Epithelial cell of prostate (primary cell): Measurements from ENCODE around the gene PCDHA8.
"Not testable (repeated sequence)": the region's sequence is repeated elsewhere in the genome, so short reads cannot be mapped to it uniquely, and the experiment has no call there.

Source experiments
- DNase-seq: peaks from one replicate; pipeline ENCODE4 v3.0.0-alpha.2; 2011; ENCODE audit warnings: low read depth, low spot score
- H3K27ac ChIP-seq: fragments of 450-650 bp; 2 replicates; pipeline ENCODE4 v1.5.1; 2017; ENCODE audit warnings: mild to moderate bottlenecking

Gene PCDHA8

GRCh38 chr5:140840978-140841962, at the start of gene PCDHA8:
PCDHA8 (plus strand) TSS chr5:140841187; CDS start chr5:140841322, 135 bp downstream.
- DNase-seq: no peak
- no peak within 1 kb of the TSS for H3K27ac ChIP-seq

- DNase-seq: no peak
- no peak within 1 kb of the TSS for H3K27ac ChIP-seq
These were observed 46.3 kb upstream of the PCDHA8 start, which contains the start of gene PCDHA2 for GRCh38 chr5:140794595-140795258. PCDHA2 (plus strand) TSS chr5:140794852.

- DNase-seq: no peak
- no peak overlapping the region for H3K27ac ChIP-seq
These were observed 45.7 kb upstream of the PCDHA8 start for GRCh38 chr5:140795259-140795641.

- not testable (repeated sequence) for DNase-seq, H3K27ac ChIP-seq
These were observed 44.8 kb upstream of the PCDHA8 start for GRCh38 chr5:140796072-140796717.

- no peak for DNase-seq
- H3K27ac ChIP-seq: no peak overlapping the region
These were observed 44.3 kb upstream of the PCDHA8 start for GRCh38 chr5:140796718-140797095.

GRCh38 chr5:140800816-140801493, 40.0 kb upstream of the PCDHA8 start, which contains the start of gene PCDHA3:
PCDHA3 (plus strand) TSS chr5:140801057.
- DNase-seq: no peak
- no peak within 1 kb of the TSS for H3K27ac ChIP-seq

GRCh38 chr5:140801494-140801841, 39.5 kb upstream of the PCDHA8 start:
- no peak overlapping the region for H3K27ac ChIP-seq
- no peak for DNase-seq

GRCh38 chr5:140802381-140802780, 38.6 kb upstream of the PCDHA8 start:
- H3K27ac ChIP-seq, DNase-seq: not testable (repeated sequence)

- DNase-seq: no peak
- no peak overlapping the region for H3K27ac ChIP-seq
These were observed 38.2 kb upstream of the PCDHA8 start for GRCh38 chr5:140802781-140803271.

- H3K27ac ChIP-seq: no peak within 1 kb of the TSS
- no peak for DNase-seq
These were observed 33.9 kb upstream of the PCDHA8 start, which contains the start of gene PCDHA4 for GRCh38 chr5:140806834-140807775. PCDHA4 (plus strand) TSS chr5:140807068.

GRCh38 chr5:140808241-140808888, 32.6 kb upstream of the PCDHA8 start:
- H3K27ac ChIP-seq, DNase-seq: not testable (repeated sequence)

GRCh38 chr5:140808889-140809291, 32.1 kb upstream of the PCDHA8 start:
- no peak for DNase-seq
- no peak overlapping the region for H3K27ac ChIP-seq

- no peak for DNase-seq
These were observed 19.4 kb upstream of the PCDHA8 start, which contains the start of gene PCDHA5 for GRCh38 chr5:140821375-140822280. PCDHA5 (plus strand) TSS chr5:140821613.

GRCh38 chr5:140822281-140822629, 18.7 kb upstream of the PCDHA8 start:
- no peak for DNase-seq
- no peak overlapping the region for H3K27ac ChIP-seq

More at GRCh38 chr5:140821375-140822280, 19.4 kb upstream of the PCDHA8 start, which contains the start of gene PCDHA5:
- H3K27ac ChIP-seq: no peak within 1 kb of the TSS

GRCh38 chr5:140822969-140823368, 18.0 kb upstream of the PCDHA8 start:
- DNase-seq, H3K27ac ChIP-seq: not testable (repeated sequence)

GRCh38 chr5:140823475-140823874, 17.5 kb upstream of the PCDHA8 start:
- H3K27ac ChIP-seq: no peak overlapping the region
- no peak for DNase-seq

- no peak within 1 kb of the TSS for H3K27ac ChIP-seq
- DNase-seq: no peak
These were observed 13.2 kb upstream of the PCDHA8 start, which contains the start of gene PCDHA6 for GRCh38 chr5:140827704-140828361. PCDHA6 (plus strand) TSS chr5:140827960; CDS start chr5:140828092, 132 bp downstream.
